ENCODE results near the gene EDC3. TPM values are rescaled to one million over a fixed set of nuclear protein-coding genes. Genes with fewer than 3 reads are reported as not detected.

EDC3 gene
- total and polyA plus RNA-seq, 9 of the 15 experiments (the other 6 are each of a cell fraction or from before 2014, with no cell fraction given), result 11.7 to 63.9 (median 32.8) TPM

DNA sequence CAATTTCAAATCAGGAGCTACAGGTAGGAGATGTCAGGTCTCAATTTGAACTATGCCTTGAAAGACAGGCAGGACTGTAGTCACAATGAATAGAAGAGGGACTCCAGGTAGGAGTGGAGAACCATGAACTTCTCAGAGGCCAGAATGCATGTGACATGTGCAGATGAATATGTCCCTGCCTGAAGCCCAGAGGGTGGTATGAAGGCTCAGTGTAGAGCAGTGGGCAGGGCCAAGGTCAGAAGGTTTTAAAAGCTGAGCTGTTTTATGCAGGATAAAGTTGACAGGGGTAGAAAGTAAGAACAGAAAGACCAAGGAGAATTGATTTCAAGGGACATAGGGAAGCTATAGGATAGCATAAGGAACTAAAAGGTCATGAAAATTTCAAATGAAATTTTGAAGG is 49.3 kb downstream of the EDC3 start:
- no TSS peak for BruUV-seq (replicated peaks)
- no peak overlapping the region for H3K4me2 ChIP-seq (ENCODE audit: insufficient read depth, low read length)
- ATAC-seq (no peak), FAIRE-seq (no peak), DNase-seq (ENCODE audit: extremely low read depth in 1 of 4, low spot score in 3 of 4) (no peak)
- H3K27me3 ChIP-seq (ENCODE audit: control insufficient read depth in 2 of 2, insufficient read depth in 2 of 2, low read length in 2 of 2), result no peaks in the 10 kb centered on the region
- peaks cover 8 to 25% of the 10 kb centered on the region in 2 experiments; a peak in 3 of 5 replicates for H3K4me1 ChIP-seq (replicated peaks in 1 of 2; ENCODE audit: control insufficient read depth in 2 of 2, insufficient read depth in 2 of 2, low read length in 2 of 2)
- peaks cover 9% of the 10 kb centered on the region; the same call in 2 of the 3 replicates for H3K36me3 ChIP-seq (ENCODE audit: control insufficient read depth, insufficient read depth, low read length)
- H3K79me2 ChIP-seq (ENCODE audit: control insufficient read depth, insufficient read depth, low read length), result peaks cover 10% of the 10 kb centered on the region; the same call in 2 of the 3 replicates
- H2AFZ ChIP-seq (ENCODE audit: low read depth, low read length), result no peak overlapping the region
- H3K9me3 ChIP-seq (replicated peaks; ENCODE audit: control insufficient read depth, insufficient read depth, low read depth, low read length), result no peaks in the 10 kb centered on the region
- no peak overlapping the region for H3K4me3 ChIP-seq
- no peaks in the 10 kb centered on the region for H3K9me1 ChIP-seq (ENCODE audit: control insufficient read depth, insufficient read depth, low read length)
- POLR2A ChIA-PET, result interaction anchor here (1.1 to 2.3 kb wide), 4 partner anchors 8 to 20 kb away, joined by 3 to 4 read pairs (median 4); no protein-coding TSS in a partner anchor
- intact Hi-C loops (cut with micrococcal nuclease) (no loop called here), in situ Hi-C loops (cut with MboI) (no loop called here)
- CTCF ChIA-PET (ENCODE audit: low intra/inter-chr PET ratio), result no interaction called here
- H4K20me1 ChIP-seq (replicated peaks; ENCODE audit: control insufficient read depth, insufficient read depth, low read length), result peaks cover 17% of the 10 kb centered on the region; the same call in 1 of the 2 replicates
- no peak overlapping the region for H3K27ac ChIP-seq (ENCODE audit: extremely low read depth, low read depth, low read length)
- no peak overlapping the region for H3K9ac ChIP-seq (ENCODE audit: insufficient read depth in 1 of 2, low read depth in 2 of 2, low read length in 2 of 2)
- TF ChIP-seq, protein P1, sequence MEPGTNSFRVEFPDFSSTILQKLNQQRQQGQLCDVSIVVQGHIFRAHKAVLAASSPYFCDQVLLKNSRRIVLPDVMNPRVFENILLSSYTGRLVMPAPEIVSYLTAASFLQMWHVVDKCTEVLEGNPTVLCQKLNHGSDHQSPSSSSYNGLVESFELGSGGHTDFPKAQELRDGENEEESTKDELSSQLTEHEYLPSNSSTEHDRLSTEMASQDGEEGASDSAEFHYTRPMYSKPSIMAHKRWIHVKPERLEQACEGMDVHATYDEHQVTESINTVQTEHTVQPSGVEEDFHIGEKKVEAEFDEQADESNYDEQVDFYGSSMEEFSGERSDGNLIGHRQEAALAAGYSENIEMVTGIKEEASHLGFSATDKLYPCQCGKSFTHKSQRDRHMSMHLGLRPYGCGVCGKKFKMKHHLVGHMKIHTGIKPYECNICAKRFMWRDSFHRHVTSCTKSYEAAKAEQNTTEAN (CRISPR knock-in tag; IDR thresholded peaks at IDR 0.05), result no peak
- TF ChIP-seq, protein P2, sequence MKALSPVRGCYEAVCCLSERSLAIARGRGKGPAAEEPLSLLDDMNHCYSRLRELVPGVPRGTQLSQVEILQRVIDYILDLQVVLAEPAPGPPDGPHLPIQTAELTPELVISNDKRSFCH (CRISPR knock-in tag; IDR thresholded peaks at IDR 0.05), result no peak
- TF ChIP-seq, protein P2 (tag; IDR thresholded peaks at IDR 0.05), result no peak
- TF ChIP-seq, protein P3, sequence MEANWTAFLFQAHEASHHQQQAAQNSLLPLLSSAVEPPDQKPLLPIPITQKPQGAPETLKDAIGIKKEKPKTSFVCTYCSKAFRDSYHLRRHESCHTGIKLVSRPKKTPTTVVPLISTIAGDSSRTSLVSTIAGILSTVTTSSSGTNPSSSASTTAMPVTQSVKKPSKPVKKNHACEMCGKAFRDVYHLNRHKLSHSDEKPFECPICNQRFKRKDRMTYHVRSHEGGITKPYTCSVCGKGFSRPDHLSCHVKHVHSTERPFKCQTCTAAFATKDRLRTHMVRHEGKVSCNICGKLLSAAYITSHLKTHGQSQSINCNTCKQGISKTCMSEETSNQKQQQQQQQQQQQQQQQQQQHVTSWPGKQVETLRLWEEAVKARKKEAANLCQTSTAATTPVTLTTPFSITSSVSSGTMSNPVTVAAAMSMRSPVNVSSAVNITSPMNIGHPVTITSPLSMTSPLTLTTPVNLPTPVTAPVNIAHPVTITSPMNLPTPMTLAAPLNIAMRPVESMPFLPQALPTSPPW (CRISPR knock-in tag; IDR thresholded peaks at IDR 0.05), result no peak
- TF ChIP-seq CAMTA2 (CRISPR knock-in tag; conservative IDR thresholded peaks at IDR 0.05) (no peak), EHMT2 (IDR thresholded peaks at IDR 0.05) (no peak), DACH1 (IDR thresholded peaks at IDR 0.05; ENCODE audit: partially characterized antibody) (no peak)

Measured in K562 (cell line).